Lower lobe of right lung (tissue), 2 donors: ENCODE data around the gene TIMD4. TPM values are rescaled to one million over a fixed set of nuclear protein-coding genes. Genes with fewer than 3 reads are reported as not detected.

Source experiments
- ATAC-seq, 2 donors: fragments of 200-7000 bp; cut with Tn5 transposase; one replicate each; pipeline ENCODE4 v1.9.1; 2020 to 2022; ENCODE audit warnings: mild to moderate bottlenecking in 2 of 2, moderate library complexity in 2 of 2
- DNase-seq: peaks from one replicate; pipeline ENCODE4 v3.0.0-alpha.2; 2020
- H3K27ac ChIP-seq: fragments of 200-600 bp; one replicate; pipeline ENCODE4 v1.8.0; 2022
- H3K27me3 ChIP-seq: fragments of 200-600 bp; one replicate; pipeline ENCODE4 v1.8.0; 2022; ENCODE audit warnings: low read depth
- H3K36me3 ChIP-seq: fragments of 200-600 bp; one replicate; pipeline ENCODE4 v1.8.0; 2022; ENCODE audit warnings: mild to moderate bottlenecking
- H3K4me1 ChIP-seq: fragments of 200-600 bp; one replicate; pipeline ENCODE4 v1.8.0; 2022
- H3K4me3 ChIP-seq: fragments of 200-600 bp; one replicate; pipeline ENCODE4 v1.8.0; 2022; ENCODE audit warnings: mild to moderate bottlenecking
- H3K9me3 ChIP-seq: fragments of 200-600 bp; one replicate; pipeline ENCODE4 v1.8.0; 2022
- intact Hi-C: fragments of 100-400 bp; cut with DNase I; formaldehyde crosslinking; loops from one replicate; pipeline ENCODE4 v1.11.0; 2022
- total RNA-seq: library from RNA; stranded (reverse); fragmentation: NEBNext Ultra II Directional; extraction: Animal tissue kit (Norgen Biotek cat#: 25700); gene quantifications from one replicate; pipeline ENCODE4 v1.2.1, GENCODE V29; 2021
- TF ChIP-seq, protein P1 (sequence below): fragments of 200-600 bp; IDR thresholded peaks from one replicate; pipeline ENCODE4 v1.8.0; 2022; ENCODE audit warnings: antibody characterized with exemption, mild to moderate bottlenecking
- donor health status: DM: no; HTN: yes; CAD: no; lungs with severe emphysema.

The TIMD4 gene
- total RNA-seq, 1 donor from 2014 or later: not detected

DNA sequence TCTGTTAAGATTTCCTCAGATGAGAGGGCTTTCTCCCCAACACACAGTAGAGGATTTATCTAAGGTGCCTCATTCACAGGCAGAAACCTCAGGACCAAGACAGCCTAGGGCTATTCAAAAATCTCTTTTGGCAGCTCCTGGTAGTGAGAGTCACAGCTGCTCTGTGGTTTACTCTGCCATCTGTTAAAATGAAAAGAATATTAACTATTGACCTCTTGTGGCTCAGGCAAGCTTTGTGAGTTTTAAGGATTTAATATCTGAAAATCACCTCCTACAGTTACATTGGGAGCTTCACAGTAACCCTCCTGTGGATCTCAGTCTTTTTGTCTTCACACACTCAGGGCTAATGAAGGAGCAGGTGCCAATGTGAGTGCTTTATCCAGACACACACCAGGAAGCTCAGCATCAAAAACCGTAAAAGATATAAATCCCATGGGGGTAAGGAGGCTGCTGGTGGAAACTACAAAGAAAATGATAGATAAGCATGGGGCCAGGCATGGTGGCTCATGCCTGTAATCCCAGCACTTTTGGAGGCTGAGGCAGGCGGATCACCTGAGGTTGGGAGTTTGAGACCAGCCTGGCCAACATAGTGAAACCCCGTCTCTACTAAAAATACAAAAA, 83.3 kb downstream of the TIMD4 start:
- TF ChIP-seq, protein P1, sequence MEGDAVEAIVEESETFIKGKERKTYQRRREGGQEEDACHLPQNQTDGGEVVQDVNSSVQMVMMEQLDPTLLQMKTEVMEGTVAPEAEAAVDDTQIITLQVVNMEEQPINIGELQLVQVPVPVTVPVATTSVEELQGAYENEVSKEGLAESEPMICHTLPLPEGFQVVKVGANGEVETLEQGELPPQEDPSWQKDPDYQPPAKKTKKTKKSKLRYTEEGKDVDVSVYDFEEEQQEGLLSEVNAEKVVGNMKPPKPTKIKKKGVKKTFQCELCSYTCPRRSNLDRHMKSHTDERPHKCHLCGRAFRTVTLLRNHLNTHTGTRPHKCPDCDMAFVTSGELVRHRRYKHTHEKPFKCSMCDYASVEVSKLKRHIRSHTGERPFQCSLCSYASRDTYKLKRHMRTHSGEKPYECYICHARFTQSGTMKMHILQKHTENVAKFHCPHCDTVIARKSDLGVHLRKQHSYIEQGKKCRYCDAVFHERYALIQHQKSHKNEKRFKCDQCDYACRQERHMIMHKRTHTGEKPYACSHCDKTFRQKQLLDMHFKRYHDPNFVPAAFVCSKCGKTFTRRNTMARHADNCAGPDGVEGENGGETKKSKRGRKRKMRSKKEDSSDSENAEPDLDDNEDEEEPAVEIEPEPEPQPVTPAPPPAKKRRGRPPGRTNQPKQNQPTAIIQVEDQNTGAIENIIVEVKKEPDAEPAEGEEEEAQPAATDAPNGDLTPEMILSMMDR: no peak
- H3K27ac ChIP-seq: no peak overlapping the region
- no peaks in the 10 kb centered on the region for H3K27me3 ChIP-seq
- intact Hi-C loops: no loop called here
- DNase-seq: no peak
- no peaks in the 10 kb centered on the region for H3K9me3 ChIP-seq
- no peak for ATAC-seq
- H3K4me1 ChIP-seq: no peaks in the 10 kb centered on the region
- no peaks in the 10 kb centered on the region for H3K36me3 ChIP-seq
- H3K4me3 ChIP-seq: no peak overlapping the region

DNA sequence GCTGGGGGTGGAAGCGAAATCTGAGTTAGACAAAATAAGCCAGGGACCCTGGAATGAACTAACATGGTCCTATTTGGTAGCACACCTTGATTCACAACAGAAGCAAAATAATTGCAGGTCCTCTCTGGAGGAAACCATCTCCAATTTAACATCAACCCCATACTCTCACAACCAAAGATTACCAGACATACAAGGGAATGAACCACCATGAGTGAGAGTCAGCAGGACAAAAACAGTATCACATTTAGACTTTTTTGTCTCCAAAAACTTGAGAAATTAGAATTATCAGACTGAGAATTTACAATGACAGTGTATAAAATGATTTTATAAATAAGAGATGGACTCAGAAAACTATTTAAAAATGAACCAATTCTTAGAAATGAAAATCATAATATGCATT, 91.8 kb downstream of the TIMD4 start:
- H3K4me1 ChIP-seq: no peaks in the 10 kb centered on the region
- no peaks in the 10 kb centered on the region for H3K9me3 ChIP-seq

DNA sequence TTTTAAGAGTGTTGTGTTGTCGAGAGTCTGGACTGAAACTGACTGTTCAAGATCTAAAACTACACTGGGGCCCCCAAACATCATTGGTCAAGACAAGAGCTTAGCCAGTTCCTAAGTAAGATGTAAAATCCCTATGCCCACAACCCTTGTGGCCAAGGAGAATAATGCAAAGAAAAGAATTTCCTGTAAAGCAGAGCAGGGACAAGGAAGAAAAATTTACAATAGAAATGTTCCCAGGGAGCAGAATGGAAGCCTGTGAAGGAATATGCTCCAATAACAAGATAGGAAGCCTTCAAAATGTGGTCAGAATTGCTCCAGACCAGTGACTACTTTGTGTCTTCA, 92.6 kb downstream of the TIMD4 start:
- Histone ChIP-seq H3K9me3 (no peaks in the 10 kb centered on the region), H3K27ac (no peak overlapping the region), H3K36me3 (no peaks in the 10 kb centered on the region), H3K4me1 (no peaks in the 10 kb centered on the region), H3K27me3 (no peaks in the 10 kb centered on the region), H3K4me3 (no peak overlapping the region)
- intact Hi-C loops: no loop called here
- ATAC-seq (no peak), DNase-seq (no peak)
- TF ChIP-seq, protein P1: no peak

More for the DNA sequence above, 91.8 kb downstream of the TIMD4 start:
- no peak for ATAC-seq
- no peak for DNase-seq
- intact Hi-C loops: no loop called here
- Histone ChIP-seq H3K4me3 (no peak overlapping the region), H3K27me3 (no peaks in the 10 kb centered on the region), H3K27ac (no peak overlapping the region), H3K36me3 (no peaks in the 10 kb centered on the region)
- TF ChIP-seq, protein P1: no peak

Other genes with a start within 250 kb of the TIMD4 start
- gene PPP1R2B, start 112.9 kb downstream of the TIMD4 start, total RNA-seq: not detected
- gene HAVCR1, start 95.9 kb upstream of the TIMD4 start, total RNA-seq: not detected
- 33.8 TPM for gene HAVCR2, start 145.8 kb upstream of the TIMD4 start, total RNA-seq
- gene MED7, start 179.6 kb upstream of the TIMD4 start, total RNA-seq: 11.2 TPM
- gene GARIN3, start 203.0 kb upstream of the TIMD4 start, total RNA-seq: not detected
- 6.3 TPM for gene ITK, start 217.6 kb upstream of the TIMD4 start, total RNA-seq